Esophagus squamous epithelium (tissue), 4 donors: ENCODE data around the gene ALDOC.

Source experiments
- POLR2A ChIP-seq, 4 donors: fragments of 450-650 bp; IDR thresholded peaks; one replicate each; pipeline ENCODE4 v1.6.1; 2017; ENCODE audit warnings: antibody characterized with exemption in 4 of 4, mild to moderate bottlenecking in 4 of 4, moderate library complexity in 3 of 4
- TF ChIP-seq, protein P1 (sequence below), 6 experiments: fragments of 450-650 bp in 4 of 6; fragments of 200-600 bp in 2 of 6; sonication (generic) in 2 of 6; IDR thresholded peaks; one replicate each; pipeline ENCODE4 v1.5.1; 2016 to 2019; ENCODE audit warnings: antibody characterized with exemption in 6 of 6, mild to moderate bottlenecking in 4 of 6, moderate library complexity in 4 of 6

GRCh38 chr17:28544402-28545140, 32.1 kb downstream of the ALDOC start:
- TF ChIP-seq POLR2A (IDR thresholded peaks at IDR 0.05): no peak
- TF ChIP-seq, protein P1, sequence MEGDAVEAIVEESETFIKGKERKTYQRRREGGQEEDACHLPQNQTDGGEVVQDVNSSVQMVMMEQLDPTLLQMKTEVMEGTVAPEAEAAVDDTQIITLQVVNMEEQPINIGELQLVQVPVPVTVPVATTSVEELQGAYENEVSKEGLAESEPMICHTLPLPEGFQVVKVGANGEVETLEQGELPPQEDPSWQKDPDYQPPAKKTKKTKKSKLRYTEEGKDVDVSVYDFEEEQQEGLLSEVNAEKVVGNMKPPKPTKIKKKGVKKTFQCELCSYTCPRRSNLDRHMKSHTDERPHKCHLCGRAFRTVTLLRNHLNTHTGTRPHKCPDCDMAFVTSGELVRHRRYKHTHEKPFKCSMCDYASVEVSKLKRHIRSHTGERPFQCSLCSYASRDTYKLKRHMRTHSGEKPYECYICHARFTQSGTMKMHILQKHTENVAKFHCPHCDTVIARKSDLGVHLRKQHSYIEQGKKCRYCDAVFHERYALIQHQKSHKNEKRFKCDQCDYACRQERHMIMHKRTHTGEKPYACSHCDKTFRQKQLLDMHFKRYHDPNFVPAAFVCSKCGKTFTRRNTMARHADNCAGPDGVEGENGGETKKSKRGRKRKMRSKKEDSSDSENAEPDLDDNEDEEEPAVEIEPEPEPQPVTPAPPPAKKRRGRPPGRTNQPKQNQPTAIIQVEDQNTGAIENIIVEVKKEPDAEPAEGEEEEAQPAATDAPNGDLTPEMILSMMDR (IDR thresholded peaks at IDR 0.05): no peak
